ENCODE results near the gene C12orf50. TPM values are rescaled to one million over a fixed set of nuclear protein-coding genes. Genes with fewer than 3 reads are reported as not detected.
A peak's percentile ranks its signal among the peaks of the same experiment; 100 is the strongest.

Gene C12orf50
- total and polyA plus RNA-seq, 2 experiments from 2014 or later, result 0.03 TPM; not detected in 1

- Histone ChIP-seq H3K9me2 (ENCODE audit: insufficient read depth) (no peaks in the 10 kb centered on the region), H3K27me3 (ENCODE audit: insufficient read depth) (no peaks in the 10 kb centered on the region), H3K27ac (ENCODE audit: low read depth) (no peak overlapping the region), H3F3A (replicated peaks; ENCODE audit: low read depth) (no peaks in the 10 kb centered on the region), H3K4me1 (ENCODE audit: insufficient read depth) (peaks cover 25% of the 10 kb centered on the region), H4K20me1 (replicated peaks; ENCODE audit: insufficient read depth) (peaks cover 11% of the 10 kb centered on the region; the same call in 1 of the 2 replicates), H3K4me2 (peak overlapping the region; percentile 93), H3K4me3 (peak overlapping the region; percentile 89), H3K79me2 (replicated peaks; ENCODE audit: insufficient read depth) (peaks cover 53% of the 10 kb centered on the region), H2AFZ (peak overlapping the region; percentile 80), H3K36me3 (ENCODE audit: insufficient read depth) (no peaks in the 10 kb centered on the region)
- ATAC-seq (peak; percentile 34), DNase-seq (ENCODE audit: low spot score) (peak; percentile 4)
- H3K27me3 Mint-ChIP-seq (ENCODE audit: insufficient read depth, low read depth, poor library complexity), result no peaks in the 10 kb centered on the region
- peaks cover 32% of the 10 kb centered on the region for H3K4me1 Mint-ChIP-seq
- peaks cover 6% of the 10 kb centered on the region; the same call in 1 of the 3 replicates for H3K36me3 Mint-ChIP-seq (ENCODE audit: low read depth)
- H3K4me3 Mint-ChIP-seq, result peak overlapping the region; percentile 97
- peaks cover 14% of the 10 kb centered on the region for H3K9me3 Mint-ChIP-seq
- no peak overlapping the region; the same call in 1 of the 2 replicates for H3K27ac Mint-ChIP-seq
- no peak for TF ChIP-seq ETS1 (IDR thresholded peaks at IDR 0.05)
- TF ChIP-seq EZH2 (IDR thresholded peaks at IDR 0.05; ENCODE audit: low read depth, unreplicated experiment), result no peak
- TF ChIP-seq POLR2AphosphoS5 (IDR thresholded peaks at IDR 0.05; ENCODE audit: low read depth), result no peak
- TF ChIP-seq CTCF (conservative IDR thresholded peaks at IDR 0.05; ENCODE audit: low read depth in 2 of 2), result no peak
- TF ChIP-seq ZNF114 (CRISPR knock-in tag; IDR thresholded peaks at IDR 0.05), result no peak
- no peak for TF ChIP-seq EZH2phosphoT487 (IDR thresholded peaks at IDR 0.05; ENCODE audit: unreplicated experiment)
- TF ChIP-seq ZNF462 (CRISPR knock-in tag; IDR thresholded peaks at IDR 0.05), result no peak
- TF ChIP-seq JUNB (IDR thresholded peaks at IDR 0.05; ENCODE audit: unreplicated experiment), result no peak
- TF ChIP-seq NANOG (IDR thresholded peaks at IDR 0.05; ENCODE audit: borderline replicate concordance), result no peak
- no peak for TF ChIP-seq STAT1 (IDR thresholded peaks at IDR 0.05; ENCODE audit: unreplicated experiment)
- TF ChIP-seq ZNF331 (CRISPR knock-in tag; IDR thresholded peaks at IDR 0.05; ENCODE audit: low read depth), result no peak
- no peak for TF ChIP-seq CREB1 (CRISPR knock-in tag; IDR thresholded peaks at IDR 0.05; ENCODE audit: low read depth)
- TF ChIP-seq REST (IDR thresholded peaks at IDR 0.05; ENCODE audit: unreplicated experiment), result no peak
Measured at GRCh38 chr12:88035907-88036289, 6.7 kb upstream of the C12orf50 start.
